COLO668 (cell line): ENCODE results near the gene ASTN2.

ENCODE experiments used
- DNase-seq: peaks from one replicate; lab custom pipeline; 2025; ENCODE audit not compliant: unreplicated experiment; lab: John Stamatoyannopoulos, UW

Gene ASTN2

DNA sequence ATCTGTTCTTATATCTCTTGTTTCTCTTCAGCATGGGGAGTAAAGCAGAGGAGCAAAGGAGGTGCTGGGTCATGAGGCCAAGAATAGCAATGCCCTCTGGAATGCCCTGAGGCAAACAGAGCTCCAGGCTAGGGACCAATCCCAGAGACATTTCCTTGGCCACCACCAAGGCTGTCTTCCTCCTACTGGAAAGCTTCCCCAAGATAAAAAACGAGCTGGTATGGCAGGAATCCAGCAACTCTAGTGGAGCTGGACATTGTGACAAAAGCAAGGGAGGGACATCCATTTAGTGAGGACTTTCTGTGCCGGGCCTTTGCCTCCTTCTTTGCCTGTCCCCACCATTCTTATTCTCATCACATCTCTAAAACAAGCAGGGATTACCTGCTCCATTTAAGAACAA is 161.6 kb downstream of the ASTN2 start:
- no peak for DNase-seq

DNA sequence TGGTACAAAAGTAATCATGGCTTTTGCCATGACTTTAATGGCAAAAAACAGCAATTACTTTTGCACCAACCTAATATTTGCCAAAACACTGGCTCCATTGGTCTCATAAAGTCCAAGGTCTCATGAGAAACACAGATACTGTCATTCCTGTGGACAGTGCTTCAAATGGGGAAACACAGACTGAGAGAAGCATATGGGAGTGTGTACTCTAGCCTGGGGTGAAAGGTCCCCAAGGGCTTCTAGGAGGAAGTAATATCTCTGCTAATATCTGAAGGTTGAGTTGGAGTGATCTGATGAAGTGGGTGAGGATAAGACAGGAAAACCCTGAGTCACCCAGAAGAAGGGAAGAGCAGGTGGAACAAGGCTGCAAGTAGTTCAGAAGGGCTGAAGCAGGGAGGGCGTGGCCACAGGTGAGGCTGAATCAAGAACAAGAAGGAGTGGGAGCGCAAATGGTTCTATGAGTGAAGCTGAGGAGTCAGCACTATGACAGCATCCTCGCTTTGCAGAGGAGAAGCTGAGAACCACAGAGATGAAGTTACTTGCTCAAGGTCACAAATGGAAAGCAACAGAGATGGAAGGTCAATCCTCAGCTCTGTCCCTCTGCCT is 164.1 kb downstream of the ASTN2 start:
- no peak for DNase-seq

GRCh38 chr9:117249799-117250198 is 165.1 kb downstream of the ASTN2 start:
- DNase-seq, result no peak

- no peak for DNase-seq
These were observed 167.6 kb downstream of the ASTN2 start for GRCh38 chr9:117247266-117247665.

DNA sequence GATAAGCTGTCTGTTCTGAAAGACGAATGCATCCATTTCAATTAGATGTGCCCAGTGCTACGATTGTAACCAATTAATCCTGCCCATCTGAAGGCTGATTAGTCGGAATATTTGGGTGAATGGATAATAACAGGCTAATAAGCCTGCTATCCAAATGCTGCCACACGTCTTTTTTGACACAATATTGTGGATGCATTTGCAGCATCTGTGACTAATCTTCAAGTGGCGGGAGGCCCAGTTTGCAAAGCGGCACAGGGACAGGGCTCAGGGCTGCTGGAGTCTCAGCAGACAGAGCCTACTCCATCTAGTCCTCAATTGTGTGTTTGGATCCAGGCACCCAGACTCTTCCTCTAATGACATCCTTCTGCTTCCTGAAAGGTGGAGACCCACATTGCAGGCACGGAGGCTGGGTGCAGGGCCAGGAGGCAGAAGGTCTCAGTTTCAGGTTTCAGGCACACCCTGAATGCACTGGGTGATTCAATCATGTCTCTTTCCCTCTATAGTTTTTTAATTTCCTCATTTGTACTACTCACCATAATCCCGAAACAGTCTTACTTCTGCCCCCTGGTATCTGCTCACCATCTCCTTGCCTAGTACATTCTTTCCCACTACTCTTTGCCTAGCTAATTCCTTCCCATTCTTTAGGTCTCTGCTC is 169.6 kb downstream of the ASTN2 start:
- DNase-seq, result peak; percentile 5

GRCh38 chr9:117242082-117242481 is 172.8 kb downstream of the ASTN2 start:
- DNase-seq, result no peak

DNA sequence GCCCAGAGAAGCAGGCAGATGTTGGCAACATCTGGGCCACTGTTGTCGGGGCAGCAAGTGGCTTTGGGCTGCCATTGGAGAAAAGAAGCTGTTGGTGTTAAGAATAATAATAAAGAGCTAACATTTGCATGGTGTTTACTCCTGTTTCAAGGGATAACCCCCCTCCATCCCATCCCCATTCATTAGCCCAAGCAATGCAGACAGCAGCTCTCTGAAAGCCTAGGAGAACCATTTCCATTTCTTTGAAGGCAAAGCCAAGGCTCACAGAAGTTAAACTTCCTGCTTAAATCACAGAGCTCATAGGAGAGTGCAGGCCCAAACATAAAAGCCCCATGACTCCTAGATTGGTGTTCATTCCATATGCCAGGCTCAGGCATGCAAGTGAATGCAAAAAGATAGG is 175.4 kb downstream of the ASTN2 start:
- DNase-seq, result no peak

DNA sequence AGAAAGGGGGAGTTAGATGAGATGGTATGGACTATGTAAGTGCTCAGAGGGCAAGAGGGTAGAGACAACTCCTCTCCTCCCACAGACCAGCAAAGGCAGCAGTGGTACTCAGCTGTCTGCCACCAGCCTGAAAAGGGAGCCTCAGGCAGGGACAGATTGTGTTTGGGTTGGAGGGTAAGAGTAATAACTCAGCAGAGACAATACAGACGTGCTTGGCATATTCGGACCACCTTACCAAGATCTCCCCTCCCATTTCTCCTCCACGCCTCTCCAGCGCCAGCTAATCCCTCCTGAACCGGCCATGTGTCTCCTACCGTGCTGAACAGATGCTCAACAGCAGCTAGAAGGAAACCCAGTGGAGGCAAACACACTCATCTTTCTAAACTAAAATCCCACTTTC is 180.8 kb downstream of the ASTN2 start:
- DNase-seq, result no peak

DNA sequence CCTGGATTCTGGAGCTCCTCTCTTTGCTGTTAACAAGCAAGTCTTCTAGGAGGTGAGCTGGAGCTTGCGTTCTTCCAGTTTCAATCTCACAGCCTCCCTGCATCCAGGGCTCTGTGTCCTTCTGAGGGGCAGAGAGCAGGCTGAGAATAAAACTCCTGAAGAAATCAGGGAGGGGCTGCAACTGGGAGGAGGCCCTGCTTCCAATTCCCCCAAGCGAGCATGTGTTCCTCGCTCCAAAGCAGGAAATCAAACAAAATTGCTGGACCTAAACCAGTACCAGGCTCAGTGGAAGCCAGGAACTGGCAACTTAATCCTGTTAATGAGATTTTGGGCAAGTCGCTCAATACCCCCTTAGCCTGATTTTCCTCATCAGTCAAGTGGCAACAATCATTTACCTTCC is 181.8 kb downstream of the ASTN2 start:
- DNase-seq, result no peak

- no peak for DNase-seq
These were observed 182.6 kb downstream of the ASTN2 start for GRCh38 chr9:117232281-117232680.

DNA sequence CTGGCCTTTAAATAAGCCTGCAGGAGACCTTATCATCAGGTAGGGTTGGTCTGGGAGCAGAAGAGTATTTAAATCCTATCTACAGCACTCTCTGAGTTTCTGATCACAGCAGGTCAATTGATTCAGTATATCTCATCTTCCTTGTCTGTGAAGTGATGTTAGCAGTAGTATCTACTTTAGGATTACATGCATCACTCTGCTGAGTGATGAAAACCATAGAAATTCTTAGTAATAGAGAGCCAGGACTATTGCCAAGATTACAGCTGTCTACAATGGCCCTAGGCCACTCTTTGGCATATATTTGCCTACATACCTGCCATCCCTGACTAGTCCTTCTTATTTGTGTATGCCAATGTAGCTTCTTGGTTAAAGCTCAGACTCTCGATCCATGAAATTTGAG is 183.8 kb downstream of the ASTN2 start:
- DNase-seq, result no peak

GRCh38 chr9:117224695-117225094 is 190.2 kb downstream of the ASTN2 start:
- peak; percentile 75 for DNase-seq

GRCh38 chr9:117218951-117219350 is 195.9 kb downstream of the ASTN2 start:
- peak; percentile 15 for DNase-seq

DNA sequence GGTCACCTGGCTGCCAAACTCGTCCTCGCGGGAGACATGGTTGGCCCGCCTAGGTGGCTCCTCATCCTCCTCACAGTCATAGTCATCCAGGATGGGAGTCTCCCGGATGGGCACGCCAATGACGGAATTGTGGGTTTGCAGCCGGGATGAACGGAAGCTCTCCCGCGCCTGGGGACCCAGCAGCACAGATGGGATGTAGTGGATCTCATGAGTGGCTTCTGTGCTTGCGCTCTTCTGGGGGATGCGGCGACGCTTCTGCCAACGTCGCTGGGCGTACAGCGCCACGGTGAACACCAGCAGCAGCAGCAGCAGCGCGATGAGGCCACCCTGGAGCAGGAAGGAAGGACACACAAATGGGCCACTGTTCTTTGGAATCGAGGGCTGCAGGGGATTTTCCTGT is 200.4 kb downstream of the ASTN2 start:
- no peak for DNase-seq

DNA sequence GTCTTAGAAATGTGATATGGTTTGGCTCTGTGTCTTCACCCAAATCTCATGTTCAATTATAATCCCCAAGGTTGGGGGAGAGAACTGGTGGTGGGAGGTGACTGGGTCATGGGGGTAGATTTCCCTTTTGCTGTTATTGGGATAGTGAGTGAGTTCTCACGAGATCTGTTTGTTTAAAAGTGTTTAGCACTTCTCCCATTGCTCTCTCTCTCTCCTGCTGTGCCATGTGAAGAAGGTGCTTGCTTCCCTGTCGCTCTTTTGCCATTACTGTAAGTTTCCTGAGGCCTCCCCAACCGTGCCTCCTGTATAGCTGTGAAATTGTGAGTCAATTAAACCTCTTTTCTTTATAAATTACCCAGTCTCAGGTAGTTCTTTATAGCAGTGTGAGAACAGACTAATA is 203.6 kb downstream of the ASTN2 start:
- no peak for DNase-seq

DNA sequence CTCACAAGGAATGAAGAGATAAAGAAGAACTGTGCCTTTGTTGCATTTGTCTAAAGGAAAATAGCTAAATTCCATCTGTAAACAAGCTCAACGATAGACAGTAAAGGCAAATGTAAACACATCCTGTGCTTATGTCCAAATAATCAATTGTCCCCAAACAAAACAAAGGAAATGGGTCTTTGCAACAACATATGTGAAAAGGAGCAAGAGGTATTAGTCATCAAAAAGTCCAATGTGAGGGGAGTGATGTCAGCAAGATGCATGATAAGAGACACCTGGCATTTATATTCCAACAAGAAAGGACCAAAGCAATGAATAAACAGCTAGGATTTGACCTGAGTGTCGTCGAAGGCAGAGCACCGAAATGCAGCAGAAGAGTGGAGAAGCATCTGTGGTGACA is 209.1 kb downstream of the ASTN2 start:
- DNase-seq, result peak; percentile 24

DNA sequence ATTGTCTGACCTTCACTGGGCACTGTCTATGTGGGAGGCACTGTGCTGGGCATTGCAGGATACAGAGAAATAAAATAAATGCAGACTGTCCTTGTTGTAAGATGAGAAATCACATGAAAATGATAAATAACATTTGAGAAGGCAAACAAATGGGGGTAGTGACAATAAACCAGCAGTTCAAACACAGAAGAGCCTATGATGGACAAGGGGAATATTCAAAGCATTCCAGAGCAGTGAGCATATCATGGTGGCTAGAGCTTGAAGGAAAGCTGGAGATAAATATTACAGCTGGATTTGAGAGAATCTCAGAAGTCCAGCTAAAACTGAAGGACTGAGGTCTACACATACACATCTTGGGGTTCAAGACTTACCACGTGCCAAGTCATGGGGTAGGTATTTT is 209.9 kb downstream of the ASTN2 start:
- no peak for DNase-seq

DNA sequence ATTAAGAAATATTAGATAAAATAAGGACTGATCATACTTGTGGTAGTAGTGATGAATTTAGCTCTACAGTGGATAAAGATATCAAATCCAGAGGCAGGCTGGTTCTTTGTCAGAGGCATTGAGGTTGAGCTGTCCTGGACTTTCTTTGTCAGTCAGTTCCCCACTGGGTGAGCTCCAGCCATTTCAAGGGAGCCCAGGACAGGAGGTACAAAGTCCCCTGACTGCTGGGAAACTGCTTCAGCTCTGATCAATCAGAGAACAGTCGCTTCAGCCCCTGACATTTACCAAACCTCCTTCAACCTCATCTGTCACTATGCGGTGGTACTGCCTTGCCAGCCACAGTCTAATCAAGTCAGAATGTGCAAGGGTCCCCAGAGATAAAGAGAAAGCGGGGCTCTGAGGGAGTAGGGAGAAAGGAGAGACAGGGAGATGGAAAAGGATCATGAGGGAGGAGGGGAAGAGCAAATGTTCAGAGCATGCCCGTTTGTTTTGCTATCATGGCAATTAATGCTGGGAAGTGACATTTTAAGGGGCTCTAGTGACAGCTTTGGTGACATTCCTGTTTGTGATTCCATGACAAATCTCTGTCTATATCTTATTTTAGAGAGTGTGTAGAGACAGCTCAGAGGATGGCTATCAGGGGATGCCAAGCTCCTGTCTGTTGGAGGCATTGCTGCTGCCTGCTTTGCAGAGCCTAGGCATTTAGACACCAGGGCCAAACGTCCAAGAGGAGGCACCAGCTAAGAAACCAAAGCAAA is 223.2 kb downstream of the ASTN2 start:
- DNase-seq, result no peak

- no peak for DNase-seq
These were observed 225.7 kb downstream of the ASTN2 start for GRCh38 chr9:117189121-117189520.

- DNase-seq, result no peak
These were observed 226.5 kb downstream of the ASTN2 start for GRCh38 chr9:117188394-117188793.

- no peak for DNase-seq
These were observed 227.4 kb downstream of the ASTN2 start for GRCh38 chr9:117187498-117187897.

DNA sequence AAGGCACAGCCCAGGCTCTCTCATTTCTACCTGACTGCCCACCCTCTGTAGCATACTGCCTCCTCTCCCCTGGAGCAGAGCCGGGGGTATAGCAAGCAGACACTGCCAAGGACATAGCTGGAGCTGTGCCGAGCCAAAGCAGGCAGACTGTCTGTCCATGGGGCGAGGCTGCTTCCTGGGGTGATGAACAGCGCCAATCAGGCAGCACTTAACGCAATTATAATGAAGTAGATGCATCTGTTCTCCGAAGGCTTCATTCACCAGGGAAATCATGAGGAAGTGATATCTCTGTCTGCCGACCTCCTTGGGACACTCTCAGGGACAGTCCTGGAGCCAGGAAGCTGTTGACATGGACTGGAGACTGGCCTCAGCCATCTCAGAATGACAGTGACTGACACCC is 230.7 kb downstream of the ASTN2 start:
- no peak for DNase-seq
